ENCODE results near the gene THRAP3. TPM values are rescaled to one million over a fixed set of nuclear protein-coding genes. Genes with fewer than 3 reads are reported as not detected.

THRAP3 gene
- polyA plus RNA-seq, 1 of the 3 experiments (the other 2 are of a cell fraction), result 33.7 TPM

GRCh38 chr1:36203027-36203553 is 21.2 kb upstream of the THRAP3 start:
- no peak for DNase-seq
- H3K27me3 ChIP-seq (ENCODE audit: insufficient read depth), result no peaks in the 10 kb centered on the region
- H3F3A ChIP-seq (replicated peaks; ENCODE audit: insufficient read depth), result no peaks in the 10 kb centered on the region
- 93% methylated on average over 3 of the region's 3 CpGs for WGBS (ENCODE audit: low lambda C conversion rate)
- no peaks in the 10 kb centered on the region for H3K79me2 ChIP-seq (ENCODE audit: insufficient read depth)
- no peaks in the 10 kb centered on the region for H3K9me2 ChIP-seq
- peak overlapping the region; percentile 33; the same call in 1 of the 2 replicates for H2AFZ ChIP-seq (ENCODE audit: low read depth)
- H3K27ac ChIP-seq (ENCODE audit: low read depth in 2 of 2, low read length in 1 of 2), result peak overlapping the region; percentile 38 to 48; a peak in 2 of 4 replicates
- no peaks in the 10 kb centered on the region for H3K36me3 ChIP-seq (replicated peaks in 1 of 2; ENCODE audit: control insufficient read depth in 1 of 2, insufficient read depth in 2 of 2, low read length in 1 of 2)
- H3K4me1 ChIP-seq (ENCODE audit: control insufficient read depth in 1 of 2, insufficient read depth in 2 of 2, low read depth in 1 of 2, low read length in 1 of 2), result peaks cover 7 to 14% of the 10 kb centered on the region in 2 experiments; a peak in 1 of 4 replicates
- TF ChIP-seq TCF12 (IDR thresholded peaks at IDR 0.05) (no peak), REST (IDR thresholded peaks at IDR 0.05; ENCODE audit: low read depth, low read length) (no peak), RFX5 (IDR thresholded peaks at IDR 0.05; ENCODE audit: low read length) (no peak), TEAD4 (IDR thresholded peaks at IDR 0.05; ENCODE audit: borderline replicate concordance, insufficient read depth) (no peak), FOSL2 (IDR thresholded peaks at IDR 0.05; ENCODE audit: borderline replicate concordance, low read depth) (no peak), CTCF (IDR thresholded peaks at IDR 0.05) (no peak), CHD2 (IDR thresholded peaks at IDR 0.05; ENCODE audit: low read length, partially characterized antibody) (no peak), JUND (IDR thresholded peaks at IDR 0.05) (no peak), ELF1 (IDR thresholded peaks at IDR 0.05) (no peak), FOXM1 (IDR thresholded peaks at IDR 0.05; ENCODE audit: low read depth) (no peak), USF1 (IDR thresholded peaks at IDR 0.05; ENCODE audit: borderline replicate concordance, low read depth) (no peak), YY1 (IDR thresholded peaks at IDR 0.05; ENCODE audit: low read depth) (no peak)
- no peaks in the 10 kb centered on the region for H4K20me1 ChIP-seq (ENCODE audit: insufficient read depth)
- no peak overlapping the region for H3K4me3 ChIP-seq (ENCODE audit: low read depth in 2 of 2, low read length in 1 of 2)
- no peak overlapping the region for H3K9ac ChIP-seq
- H3K9me3 ChIP-seq, result no peaks in the 10 kb centered on the region
- no peak overlapping the region for H3K4me2 ChIP-seq
- ChIA-PET CTCF (interaction anchor here (1.4 kb wide), 1 partner anchor 83 kb away, joined by 6 read pairs; no protein-coding TSS in a partner anchor), POLR2A (no interaction called here)
